ENCODE measurements around the gene PDLIM3. TPM values are rescaled to one million over a fixed set of nuclear protein-coding genes. Genes with fewer than 3 reads are reported as not detected.
"Not testable (repeated sequence)": the region's sequence is repeated elsewhere in the genome, so short reads cannot be mapped to it uniquely, and the experiment has no call there.

The PDLIM3 gene
- polyA plus RNA-seq, 1 donor (not counting 4 experiments of a cell fraction or from before 2014, with no cell fraction given), result not detected

DNA sequence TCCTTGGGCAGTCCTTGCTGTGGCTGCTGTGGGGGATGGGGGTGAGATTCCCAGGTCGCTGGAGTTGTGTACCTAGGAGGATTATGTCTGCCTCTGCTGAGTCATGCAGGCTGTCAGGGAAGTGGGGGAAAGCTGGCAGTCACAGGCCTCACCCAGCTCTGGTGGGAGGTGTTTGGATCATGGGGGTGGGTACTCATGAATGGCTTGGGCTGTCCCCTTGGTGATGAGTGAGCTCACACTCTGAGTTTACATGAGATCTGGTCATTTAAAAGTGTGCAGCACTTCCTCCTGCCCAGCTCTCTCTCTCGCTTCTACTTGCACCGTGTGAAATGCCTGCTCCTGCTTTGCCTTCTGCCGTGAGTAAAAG is 24.6 kb upstream of the PDLIM3 start:
- Histone ChIP-seq H3K36me3 (ENCODE audit: control insufficient read depth in 2 of 2, extremely low read depth in 1 of 2, insufficient read depth in 2 of 2, low read length in 2 of 2) (no peaks in the 10 kb centered on the region), H3K9ac (ENCODE audit: control insufficient read depth, extremely low read depth, insufficient read depth, low read length) (no peak overlapping the region), H3K4me2 (ENCODE audit: control insufficient read depth, extremely low read depth, insufficient read depth, low read depth, low read length) (no peak overlapping the region), H3K4me3 (ENCODE audit: control insufficient read depth in 2 of 3, extremely low read depth in 1 of 3, insufficient read depth in 2 of 3, low read depth in 1 of 3, low read length in 3 of 3) (no peak overlapping the region), H3K79me2 (ENCODE audit: control insufficient read depth, insufficient read depth, low read length) (no peaks in the 10 kb centered on the region), H3K27ac (ENCODE audit: control insufficient read depth, insufficient read depth, low read length) (no peak overlapping the region), H3K4me1 (ENCODE audit: control insufficient read depth, extremely low read depth, insufficient read depth, low read length) (peaks cover 2% of the 10 kb centered on the region), H3K9me3 (ENCODE audit: control insufficient read depth, low read depth, low read length) (no peaks in the 10 kb centered on the region), H3K9me1 (ENCODE audit: control insufficient read depth, extremely low read depth, insufficient read depth, low read length) (no peaks in the 10 kb centered on the region), H2AFZ (ENCODE audit: control insufficient read depth, low read length) (peak overlapping the region; percentile 56), H3K27me3 (ENCODE audit: control insufficient read depth, extremely low read depth, insufficient read depth, low read length) (no peaks in the 10 kb centered on the region), H4K20me1 (ENCODE audit: control insufficient read depth, extremely low read depth, insufficient read depth, low read length) (no peaks in the 10 kb centered on the region)
- TF ChIP-seq, protein P1, sequence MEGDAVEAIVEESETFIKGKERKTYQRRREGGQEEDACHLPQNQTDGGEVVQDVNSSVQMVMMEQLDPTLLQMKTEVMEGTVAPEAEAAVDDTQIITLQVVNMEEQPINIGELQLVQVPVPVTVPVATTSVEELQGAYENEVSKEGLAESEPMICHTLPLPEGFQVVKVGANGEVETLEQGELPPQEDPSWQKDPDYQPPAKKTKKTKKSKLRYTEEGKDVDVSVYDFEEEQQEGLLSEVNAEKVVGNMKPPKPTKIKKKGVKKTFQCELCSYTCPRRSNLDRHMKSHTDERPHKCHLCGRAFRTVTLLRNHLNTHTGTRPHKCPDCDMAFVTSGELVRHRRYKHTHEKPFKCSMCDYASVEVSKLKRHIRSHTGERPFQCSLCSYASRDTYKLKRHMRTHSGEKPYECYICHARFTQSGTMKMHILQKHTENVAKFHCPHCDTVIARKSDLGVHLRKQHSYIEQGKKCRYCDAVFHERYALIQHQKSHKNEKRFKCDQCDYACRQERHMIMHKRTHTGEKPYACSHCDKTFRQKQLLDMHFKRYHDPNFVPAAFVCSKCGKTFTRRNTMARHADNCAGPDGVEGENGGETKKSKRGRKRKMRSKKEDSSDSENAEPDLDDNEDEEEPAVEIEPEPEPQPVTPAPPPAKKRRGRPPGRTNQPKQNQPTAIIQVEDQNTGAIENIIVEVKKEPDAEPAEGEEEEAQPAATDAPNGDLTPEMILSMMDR (optimal IDR thresholded peaks at IDR 0.05 in 1 of 3, IDR thresholded peaks at IDR 0.05 in 1 of 3, conservative IDR thresholded peaks at IDR 0.05 in 1 of 3; ENCODE audit: extremely low read depth in 1 of 3, insufficient read depth in 2 of 3, low read length in 3 of 3), result no peak
- TF ChIP-seq EZH2 (IDR thresholded peaks at IDR 0.05; ENCODE audit: low read length), result no peak
- dilution Hi-C loops (cut with MboI; ENCODE audit: extremely low pct_ligation_motif_present, low sequenced_read_pairs), result no loop called here
- DNase-seq (ENCODE audit: low read depth, low spot score) (peak; percentile 0), FAIRE-seq (no peak)

DNA sequence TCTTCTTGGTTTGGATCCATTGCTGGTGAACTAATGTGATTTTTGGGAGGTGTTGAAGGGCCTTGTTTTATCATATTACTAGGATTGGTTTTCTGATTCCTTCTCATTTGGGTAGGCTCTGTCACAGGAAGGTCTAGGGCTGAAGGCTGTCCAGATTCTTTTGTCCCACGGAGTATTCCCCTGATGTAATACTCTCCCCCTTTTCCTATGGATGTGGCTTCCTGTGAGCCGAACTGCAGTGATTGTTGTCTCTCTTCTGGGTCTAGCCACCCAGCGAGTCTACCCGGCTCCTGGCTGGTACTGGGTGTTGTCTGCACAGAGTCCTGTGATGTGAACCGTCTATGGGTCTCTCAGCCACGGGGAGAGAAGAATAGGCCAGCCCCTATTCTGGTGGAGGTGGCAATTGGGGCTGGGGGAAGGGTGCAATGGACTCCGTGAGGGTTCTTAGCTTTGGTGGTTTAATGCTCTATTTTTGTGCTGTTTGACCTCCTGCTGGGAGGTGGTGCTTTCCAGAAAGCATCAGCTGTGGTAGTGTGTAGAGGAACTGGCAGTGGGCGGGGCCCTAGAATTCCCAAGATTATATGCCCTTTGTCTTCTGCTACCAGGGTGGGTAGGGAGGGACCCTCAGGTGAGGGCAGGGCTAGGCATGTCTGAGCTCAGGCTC is 24.1 kb upstream of the PDLIM3 start:
- H3K79me2 ChIP-seq (ENCODE audit: control insufficient read depth, insufficient read depth, low read length); H3K9me3 ChIP-seq (ENCODE audit: control insufficient read depth, low read depth, low read length); H3K4me3 ChIP-seq (ENCODE audit: control insufficient read depth in 2 of 3, extremely low read depth in 1 of 3, insufficient read depth in 2 of 3, low read depth in 1 of 3, low read length in 3 of 3); H3K4me2 ChIP-seq (ENCODE audit: control insufficient read depth, extremely low read depth, insufficient read depth, low read depth, low read length); dilution Hi-C loops (cut with MboI; ENCODE audit: extremely low pct_ligation_motif_present, low sequenced_read_pairs); H3K9ac ChIP-seq (ENCODE audit: control insufficient read depth, extremely low read depth, insufficient read depth, low read length); H3K4me1 ChIP-seq (ENCODE audit: control insufficient read depth, extremely low read depth, insufficient read depth, low read length); H3K27me3 ChIP-seq (ENCODE audit: control insufficient read depth, extremely low read depth, insufficient read depth, low read length); H4K20me1 ChIP-seq (ENCODE audit: control insufficient read depth, extremely low read depth, insufficient read depth, low read length); H3K9me1 ChIP-seq (ENCODE audit: control insufficient read depth, extremely low read depth, insufficient read depth, low read length); FAIRE-seq; H3K36me3 ChIP-seq (ENCODE audit: control insufficient read depth in 2 of 2, extremely low read depth in 1 of 2, insufficient read depth in 2 of 2, low read length in 2 of 2); DNase-seq (ENCODE audit: low read depth, low spot score); H3K27ac ChIP-seq (ENCODE audit: control insufficient read depth, insufficient read depth, low read length): not testable (repeated sequence)
- H2AFZ ChIP-seq (ENCODE audit: control insufficient read depth, low read length), result peak overlapping the region; percentile 40

All from keratinocyte (primary cell).